NCI-H2196 treated with DMSO at 0.1 percent for 48 hours (cell line): ENCODE measurements around the gene GINS3.
"Not testable (repeated sequence)": the region's sequence is repeated elsewhere in the genome, so short reads cannot be mapped to it uniquely, and the experiment has no call there.

Experiments
- DNase-seq: peaks from one replicate; lab custom pipeline; 2025; ENCODE audit not compliant: unreplicated experiment; lab: John Stamatoyannopoulos, UW

GINS3 gene

GRCh38 chr16:58385218-58385773 lies 7.0 kb upstream of the GINS3 start:
- no peak for DNase-seq

GRCh38 chr16:58389724-58390123 lies 2.5 kb upstream of the GINS3 start:
- no peak for DNase-seq

DNA sequence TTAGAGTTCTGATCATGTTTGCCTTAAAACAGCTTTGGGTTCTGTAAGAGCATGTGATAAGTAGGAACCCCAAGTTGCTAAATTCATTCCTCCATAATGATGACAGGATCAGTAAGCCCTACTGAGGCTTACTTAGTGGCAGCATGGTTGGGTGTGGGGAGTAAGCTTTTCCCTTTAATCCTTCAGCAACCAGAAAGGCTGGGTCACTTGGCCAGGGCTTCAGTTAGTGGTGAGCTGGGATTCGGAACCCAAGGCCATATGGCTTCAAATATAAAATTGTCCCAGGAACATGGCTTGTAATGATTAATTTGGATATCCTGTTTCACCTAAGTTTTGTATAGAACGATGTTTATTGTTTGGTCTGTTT lies 850 bp downstream of the GINS3 start:
- no peak for DNase-seq

DNA sequence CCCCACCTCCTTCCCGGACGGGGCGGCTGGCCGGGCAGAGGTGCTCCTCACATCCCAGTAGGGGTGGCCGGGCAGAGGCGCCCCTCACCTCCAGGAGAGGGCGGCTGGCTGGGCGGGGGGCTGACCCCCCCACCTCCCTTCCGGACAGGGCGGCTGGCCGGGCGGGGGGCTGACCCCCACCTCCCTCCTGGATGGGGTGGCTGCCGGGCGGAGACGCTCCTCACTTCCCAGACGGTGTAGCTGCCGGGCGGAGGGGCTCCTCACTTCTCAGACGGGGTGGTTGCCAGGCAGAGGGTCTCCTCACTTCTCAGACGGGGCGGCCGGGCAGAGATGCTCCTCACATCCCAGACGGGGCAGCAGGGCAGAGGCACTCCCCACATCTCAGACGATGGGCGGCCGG lies 4.6 kb downstream of the GINS3 start:
- not testable (repeated sequence) for DNase-seq

DNA sequence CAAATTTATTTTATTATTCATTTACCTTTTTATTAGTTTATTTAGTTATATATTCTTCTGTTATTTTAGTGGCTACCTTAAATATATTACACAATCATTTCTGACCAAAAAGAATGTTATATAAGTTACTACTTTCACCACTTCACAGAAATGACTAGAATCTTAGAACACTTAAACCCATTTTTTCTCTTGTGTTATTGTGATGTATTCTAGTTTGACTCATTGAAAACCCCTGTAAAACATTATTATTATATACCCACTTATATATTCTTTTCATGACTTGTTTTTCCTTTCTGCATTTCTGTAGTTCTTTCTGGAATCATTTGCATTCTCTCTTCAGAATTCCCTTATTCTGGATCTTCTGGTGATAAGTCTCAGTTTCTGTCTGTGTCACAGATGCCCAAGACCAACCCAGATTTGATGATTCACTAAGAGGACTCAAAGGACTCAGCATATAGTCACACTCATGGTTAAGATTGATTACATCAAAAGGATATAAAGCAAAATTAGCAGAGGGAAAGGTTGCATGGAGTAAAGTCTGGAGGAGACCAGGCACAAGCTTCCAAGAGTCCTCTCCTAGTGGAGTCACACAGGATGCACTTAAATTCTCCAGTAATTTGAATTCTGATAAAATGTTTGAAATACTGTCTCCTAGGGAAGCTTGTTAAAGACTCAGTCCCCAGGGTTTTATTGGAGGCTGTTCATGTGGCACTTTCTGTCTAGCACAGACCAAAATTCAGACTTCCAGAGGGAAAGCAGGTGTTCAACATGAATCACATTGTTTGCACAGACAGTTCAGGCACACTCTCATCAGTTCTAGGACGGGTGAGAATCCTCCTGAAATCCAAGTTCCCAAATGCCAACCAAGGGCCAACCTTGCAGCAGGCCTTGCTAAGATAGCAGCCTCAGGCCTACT lies 7.7 kb downstream of the GINS3 start:
- DNase-seq, result no peak

DNA sequence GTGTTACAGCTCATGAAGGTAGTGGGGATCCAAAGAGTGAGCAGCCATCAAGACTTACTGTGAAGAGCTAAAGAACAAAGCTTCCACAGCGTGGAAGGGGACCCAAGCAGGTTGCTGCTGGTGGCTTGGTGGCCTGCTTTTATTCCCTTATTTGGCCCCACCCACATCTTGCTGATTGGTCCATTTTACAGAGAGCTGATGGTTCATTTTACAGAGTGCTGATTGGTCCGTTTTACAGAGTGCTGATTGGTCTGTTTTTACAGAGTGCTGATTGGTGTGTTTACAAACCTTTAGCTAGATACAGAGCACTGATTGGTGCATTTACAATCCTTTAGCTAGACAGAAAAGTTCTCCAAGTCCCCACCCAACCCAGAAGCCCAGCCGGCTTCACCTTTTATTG lies 9.0 kb downstream of the GINS3 start:
- not testable (repeated sequence) for DNase-seq

DNA sequence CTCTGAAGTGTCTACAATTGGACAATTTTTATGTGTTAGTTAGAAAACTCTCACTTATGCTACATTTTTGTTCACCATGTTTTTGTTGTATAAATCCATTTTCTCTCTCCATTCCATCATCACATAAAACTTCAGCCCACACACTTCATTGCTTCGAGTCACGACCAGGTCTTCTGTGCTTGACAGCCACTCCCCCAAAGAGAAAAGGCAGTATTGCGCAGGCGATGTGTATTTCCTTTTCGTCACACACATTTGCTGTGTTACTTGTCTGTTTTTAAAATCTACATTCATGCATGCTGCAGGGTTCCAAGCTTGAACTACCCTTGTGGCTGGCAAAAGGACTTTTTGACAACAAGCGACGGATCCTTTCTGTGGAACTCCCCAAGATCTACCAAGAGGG lies 10.5 kb downstream of the GINS3 start:
- no peak for DNase-seq

DNA sequence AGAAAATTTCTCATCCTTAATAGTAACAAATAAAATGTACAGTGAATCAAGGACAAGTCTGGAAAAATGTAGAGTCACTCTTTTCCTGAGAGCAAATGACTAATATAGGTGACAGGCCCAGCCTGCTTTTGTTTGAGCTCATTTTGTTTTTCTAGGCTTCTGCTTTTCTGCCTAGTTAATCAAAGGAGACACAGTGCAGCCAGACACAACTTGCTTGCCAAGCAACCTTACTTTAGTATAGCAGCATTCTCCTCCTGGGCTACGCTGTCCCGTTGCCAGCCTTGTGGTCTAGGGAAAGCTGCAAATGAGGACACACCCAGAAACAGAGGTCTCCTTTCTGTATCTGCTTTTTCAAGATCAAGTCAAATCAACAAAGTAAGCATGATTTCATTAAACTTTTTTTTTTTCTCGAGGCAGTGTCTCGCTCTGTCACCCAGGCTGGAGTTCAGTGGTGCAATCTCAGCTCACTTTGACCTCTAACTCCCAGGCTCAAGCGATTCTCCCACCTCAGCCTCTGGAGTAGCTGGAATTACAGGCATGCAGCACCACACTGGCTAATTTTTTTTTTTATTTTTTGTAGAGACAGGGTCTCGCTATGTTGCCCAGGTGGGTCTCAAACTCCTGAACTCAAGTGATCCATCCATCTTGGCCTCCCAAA lies 17.2 kb downstream of the GINS3 start:
- no peak for DNase-seq

DNA sequence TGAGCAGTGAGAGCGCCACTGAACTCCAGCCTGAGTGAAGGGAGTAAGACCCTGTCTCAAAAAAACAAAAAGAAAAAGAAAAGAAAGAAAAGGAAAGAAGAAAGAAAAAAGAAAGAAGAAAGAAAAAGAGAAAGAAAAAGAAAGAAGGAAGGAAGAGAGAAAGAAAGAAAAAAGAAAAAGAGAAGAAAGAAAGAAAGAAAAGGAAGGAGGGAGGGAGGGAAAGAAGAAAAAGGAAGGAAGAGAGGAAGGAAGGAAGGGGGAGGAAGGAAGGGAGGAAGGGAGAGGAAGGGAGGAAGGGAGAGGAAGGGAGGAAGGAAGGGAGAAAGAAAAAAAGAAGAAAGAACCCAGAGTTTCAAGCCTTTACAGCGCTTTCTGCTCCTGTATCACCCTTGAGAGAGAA lies 19.1 kb downstream of the GINS3 start:
- DNase-seq, result no peak

- DNase-seq, result no peak
Measured at GRCh38 chr16:58411736-58412614, 19.7 kb downstream of the GINS3 start.

GRCh38 chr16:58412615-58412970 lies 20.3 kb downstream of the GINS3 start:
- DNase-seq, result not testable (repeated sequence)

DNA sequence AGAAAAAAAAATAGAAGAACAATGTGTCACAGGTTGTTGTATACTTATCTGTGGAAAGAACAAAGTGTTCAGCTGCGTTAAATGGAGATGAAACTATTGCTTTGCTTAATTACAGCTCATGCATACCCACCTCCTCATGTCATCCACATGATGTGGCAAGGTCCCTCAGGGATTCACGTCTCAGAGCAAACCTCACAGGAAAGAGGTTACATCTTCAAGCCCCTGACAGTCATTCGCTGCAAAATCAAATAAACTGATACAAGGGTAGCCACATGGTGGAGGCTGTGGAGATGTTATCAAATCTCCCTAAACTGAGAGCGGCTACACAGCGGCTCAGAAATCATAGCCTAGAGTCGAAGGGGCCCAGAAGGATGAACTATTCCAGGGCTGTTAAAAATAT lies 21.1 kb downstream of the GINS3 start:
- DNase-seq, result no peak

- DNase-seq, result no peak
Measured at GRCh38 chr16:58415003-58415402, 22.7 kb downstream of the GINS3 start.

GRCh38 chr16:58415961-58416360 lies 23.7 kb downstream of the GINS3 start:
- not testable (repeated sequence) for DNase-seq

DNA sequence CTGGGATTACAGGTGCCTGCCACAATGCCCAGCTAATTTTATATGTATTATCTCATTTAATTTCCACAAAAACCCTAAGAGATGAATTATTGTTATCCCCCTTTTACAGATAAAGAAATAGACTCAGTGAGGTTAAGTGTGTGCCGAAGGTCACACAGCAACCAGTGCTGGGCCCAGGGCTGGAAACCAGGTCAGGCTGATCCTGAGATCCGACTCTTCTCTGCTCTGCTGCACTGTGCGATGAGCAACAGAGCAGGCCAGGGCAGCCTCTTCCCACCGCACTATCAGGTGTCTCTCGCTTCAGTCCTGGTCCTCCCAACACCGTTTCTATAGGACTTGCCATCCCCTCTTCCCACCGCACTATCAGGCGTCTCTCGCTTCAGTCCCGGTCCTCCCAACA lies 24.8 kb downstream of the GINS3 start:
- no peak for DNase-seq

DNA sequence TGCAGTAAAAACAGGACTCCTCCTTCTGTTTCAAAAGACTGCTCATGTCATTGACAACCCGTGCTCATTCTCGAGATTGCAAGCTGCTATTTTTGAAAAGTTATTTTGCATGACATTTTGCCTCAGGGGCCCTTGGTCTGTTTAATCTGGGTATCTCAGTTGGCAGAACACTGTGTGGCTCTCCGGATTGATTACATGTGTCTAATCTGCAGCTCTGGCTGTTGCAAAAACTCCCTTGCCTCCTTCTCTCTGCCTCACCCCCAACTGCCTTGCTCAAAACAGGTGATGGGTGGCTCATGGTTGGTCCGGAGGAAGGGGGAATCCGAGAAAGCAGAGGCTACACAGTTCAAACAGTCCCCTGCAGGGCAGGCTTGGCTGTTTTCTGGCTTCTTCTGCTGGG lies 25.3 kb downstream of the GINS3 start:
- DNase-seq, result no peak

DNA sequence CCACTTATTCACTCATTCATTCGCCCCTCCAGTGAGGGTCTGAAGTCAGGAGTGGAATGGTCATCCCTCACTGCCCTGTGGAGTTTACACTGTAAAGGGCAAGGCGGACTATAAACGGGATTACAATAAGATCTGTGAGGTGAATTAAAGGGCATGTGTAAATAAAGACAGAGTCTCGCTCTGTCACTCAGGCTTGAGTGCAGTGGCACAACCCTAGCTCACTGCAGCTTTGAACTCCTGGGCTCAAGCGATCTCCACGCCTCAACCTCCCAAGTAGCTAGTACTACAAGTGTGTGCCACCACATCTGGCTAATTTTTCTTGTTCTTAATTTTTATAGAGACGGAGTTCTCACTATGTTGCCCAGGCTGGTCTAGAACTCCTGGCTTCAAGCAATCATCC lies 25.8 kb downstream of the GINS3 start:
- no peak for DNase-seq

- no peak for DNase-seq
Measured at GRCh38 chr16:58418601-58419000, 26.3 kb downstream of the GINS3 start.

DNA sequence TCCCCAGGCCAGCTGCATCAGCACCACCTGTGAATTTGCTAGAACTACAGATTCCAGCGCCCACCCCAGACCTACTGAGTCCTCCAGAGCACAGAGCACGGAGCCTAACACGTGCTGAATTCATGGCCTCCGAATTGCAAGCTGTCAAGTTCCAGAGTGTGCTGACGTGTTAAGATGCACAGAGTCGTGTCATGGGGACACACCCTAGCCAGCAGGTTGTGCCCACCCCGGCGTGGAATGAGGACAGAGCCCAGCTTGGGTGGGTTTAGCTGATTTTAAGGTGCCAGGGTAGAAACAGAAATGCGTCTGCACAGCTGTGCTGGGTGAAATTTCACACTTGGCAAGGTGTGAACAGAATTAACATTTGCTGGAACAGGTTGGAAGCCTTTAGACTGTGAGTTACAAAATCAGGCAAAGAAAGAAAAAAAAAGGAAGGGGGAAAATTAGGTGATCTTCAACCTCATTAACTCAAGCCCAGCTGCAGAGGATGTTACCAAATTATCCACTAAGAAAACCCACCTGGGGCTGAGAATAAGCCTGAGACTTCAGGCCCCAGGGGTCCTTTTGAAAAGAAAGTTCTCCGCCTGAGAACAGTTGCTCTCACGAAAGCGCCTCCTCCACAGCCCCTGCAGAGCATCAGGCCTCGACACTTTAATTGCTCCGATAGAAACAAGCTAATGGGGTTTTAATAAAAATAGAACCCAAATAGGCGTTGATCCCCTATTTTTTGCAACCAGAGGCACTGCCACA lies 27.1 kb downstream of the GINS3 start:
- no peak for DNase-seq

DNA sequence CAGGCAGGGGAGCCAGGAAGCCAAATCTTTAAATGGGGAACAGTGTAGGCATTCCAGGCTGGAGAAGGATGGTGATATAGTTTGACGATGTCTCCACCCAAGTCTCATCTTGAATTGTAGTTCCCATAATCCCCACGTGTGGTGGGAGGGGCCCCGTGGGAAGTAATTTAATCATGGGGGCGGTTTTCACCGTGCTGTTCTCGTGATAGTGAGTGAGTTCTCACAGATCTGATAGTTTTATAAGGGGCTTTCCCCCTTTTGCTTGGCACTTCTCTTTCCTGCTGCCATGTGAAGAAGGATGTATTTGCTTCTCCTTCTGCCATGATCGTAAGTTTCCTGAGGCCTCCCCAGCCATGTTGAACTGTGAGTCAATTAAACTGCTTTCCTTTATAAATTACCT lies 28.8 kb downstream of the GINS3 start:
- DNase-seq, result no peak

DNA sequence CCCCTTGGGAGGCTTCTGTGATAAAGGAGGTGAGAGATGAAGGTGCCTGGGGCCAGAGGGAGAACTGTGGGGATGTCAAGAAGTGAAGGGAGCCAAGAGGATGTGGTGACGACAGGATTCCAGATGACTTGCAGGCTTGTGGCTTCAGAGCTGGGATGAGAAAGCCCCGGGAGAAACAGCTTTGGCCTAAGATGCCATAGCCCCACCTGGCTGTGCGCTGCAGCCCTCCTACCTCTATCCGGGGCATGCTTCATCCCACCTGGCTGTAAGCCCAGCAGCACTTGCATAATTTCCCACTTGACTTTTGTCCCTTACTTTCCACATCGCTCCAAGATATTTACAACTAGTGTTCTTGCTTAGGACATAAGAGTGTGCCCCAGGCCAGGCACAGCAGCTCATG lies 29.3 kb downstream of the GINS3 start:
- no peak for DNase-seq
